ENCODE results near the gene ARHGAP26. TPM values are rescaled to one million over a fixed set of nuclear protein-coding genes. Genes with fewer than 3 reads are reported as not detected.
A peak's percentile ranks its signal among the peaks of the same experiment; 100 is the strongest.

ARHGAP26 gene
- total and polyA plus RNA-seq, 2 donors (not counting 3 experiments of a cell fraction or from before 2014, with no cell fraction given): 3.1 to 16.2 TPM

GRCh38 chr5:142931896-142932686 lies 161.9 kb downstream of the ARHGAP26 start:
- BruUV-seq (replicated peaks): no TSS peak
- H3K9me1 ChIP-seq (replicated peaks; ENCODE audit: control insufficient read depth, extremely low read depth, insufficient read depth, low read length): no peaks in the 10 kb centered on the region
- ChIA-PET POLR2A (no interaction called here), CTCF (interaction anchor here (1.4 kb wide), 1 partner anchor 44 kb away, joined by 3 read pairs; no protein-coding TSS in a partner anchor)
- no peak overlapping the region for H3K27ac ChIP-seq (ENCODE audit: insufficient read depth, low read depth, low read length)
- TF ChIP-seq JUN (IDR thresholded peaks at IDR 0.05; ENCODE audit: borderline replicate concordance, insufficient read depth, insufficient read length, low read depth): no peak
- no peak for TF ChIP-seq EZH2 (IDR thresholded peaks at IDR 0.05; ENCODE audit: borderline replicate concordance, low read depth, low read length, severe bottlenecking)
- TF ChIP-seq, protein P1, sequence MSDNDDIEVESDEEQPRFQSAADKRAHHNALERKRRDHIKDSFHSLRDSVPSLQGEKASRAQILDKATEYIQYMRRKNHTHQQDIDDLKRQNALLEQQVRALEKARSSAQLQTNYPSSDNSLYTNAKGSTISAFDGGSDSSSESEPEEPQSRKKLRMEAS (IDR thresholded peaks at IDR 0.05; ENCODE audit: insufficient read depth, insufficient read length): no peak
- TF ChIP-seq GATA2 (IDR thresholded peaks at IDR 0.05; ENCODE audit: insufficient read depth, insufficient read length, low read depth, low read length): no peak
- TF ChIP-seq FOS (IDR thresholded peaks at IDR 0.05; ENCODE audit: borderline replicate concordance, insufficient read depth, low read length): no peak
- no peak for TF ChIP-seq POLR2A (IDR thresholded peaks at IDR 0.05; ENCODE audit: low read depth, low read length)
- TF ChIP-seq MYC (IDR thresholded peaks at IDR 0.05; ENCODE audit: low read depth, low read length): no peak
- TF ChIP-seq CTCF (IDR thresholded peaks at IDR 0.05; ENCODE audit: extremely low read depth in 1 of 2, insufficient read depth in 1 of 2, low read depth in 1 of 2, low read length in 2 of 2): no peak
- no peak for TF ChIP-seq POLR2AphosphoS5 (IDR thresholded peaks at IDR 0.05; ENCODE audit: insufficient read depth, low read depth, low read length)
- H3K4me3 ChIP-seq (replicated peaks in 1 of 3; ENCODE audit: insufficient read depth in 1 of 3, low read depth in 1 of 3, low read length in 3 of 3): no peak overlapping the region
- no peaks in the 10 kb centered on the region for H4K20me1 ChIP-seq (replicated peaks; ENCODE audit: control insufficient read depth, extremely low read depth, insufficient read depth, low read length)
- no peak overlapping the region for H3K9ac ChIP-seq (replicated peaks; ENCODE audit: extremely low read depth, insufficient read depth, low read length)
- H3K36me3 ChIP-seq (ENCODE audit: control insufficient read depth in 2 of 2, extremely low read depth in 1 of 2, insufficient read depth in 2 of 2, low read length in 2 of 2): no peaks in the 10 kb centered on the region
- H3K27me3 ChIP-seq (ENCODE audit: control insufficient read depth in 2 of 2, insufficient read depth in 2 of 2, low read length in 2 of 2): no peaks in the 10 kb centered on the region
- H3K4me1 ChIP-seq (ENCODE audit: control insufficient read depth, extremely low read depth, insufficient read depth, low read length): peaks cover 21% of the 10 kb centered on the region
- no peaks in the 10 kb centered on the region for H3K9me3 ChIP-seq (replicated peaks; ENCODE audit: control insufficient read depth, insufficient read depth, low read length)
- FAIRE-seq (peak; percentile 76), DNase-seq (ENCODE audit: low read depth, low spot score) (peak; percentile 63)
- no peak overlapping the region for H3K4me2 ChIP-seq (ENCODE audit: insufficient read depth, low read length)
- peak overlapping the region; percentile 20 for H2AFZ ChIP-seq (ENCODE audit: low read depth, low read length)
- H3K79me2 ChIP-seq (ENCODE audit: control insufficient read depth, insufficient read depth, low read length): no peaks in the 10 kb centered on the region
- intact Hi-C loops (cut with micrococcal nuclease): no loop called here
- dilution Hi-C loops (cut with MboI; ENCODE audit: extremely low pct_ligation_motif_present, low sequenced_read_pairs): no loop called here
